HG03060 (cell line): Measurements from ENCODE around the gene ADRA1B.

ENCODE experiments used
- ATAC-seq: cut with Tn5 transposase; IDR thresholded peaks from one replicate; pipeline ENCODE4 v1.9.1; 2021; ENCODE audit warnings: low read depth, moderate number of reproducible peaks; ENCODE audit not compliant: unreplicated experiment

ADRA1B gene

DNA sequence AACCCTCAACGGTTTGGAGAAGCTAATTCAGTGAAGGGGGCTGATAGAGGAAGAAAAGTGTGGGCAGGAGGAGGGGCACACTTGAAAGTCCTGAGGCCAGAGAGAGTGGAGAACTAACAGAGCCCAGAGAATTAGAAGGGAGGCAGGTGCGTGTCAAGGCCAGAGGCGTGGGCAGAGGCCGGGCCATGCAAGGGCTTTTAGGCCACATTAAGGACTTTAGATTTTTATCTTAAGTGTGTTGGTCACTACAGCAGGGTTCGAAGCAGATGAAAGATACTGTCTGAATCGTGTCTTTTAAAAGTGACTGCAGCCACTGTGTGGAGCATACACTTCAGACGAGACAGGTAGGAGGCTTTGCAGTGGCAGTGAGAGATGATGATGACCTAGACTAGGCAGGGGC lies 6.7 kb downstream of the ADRA1B start:
- no peak for ATAC-seq

DNA sequence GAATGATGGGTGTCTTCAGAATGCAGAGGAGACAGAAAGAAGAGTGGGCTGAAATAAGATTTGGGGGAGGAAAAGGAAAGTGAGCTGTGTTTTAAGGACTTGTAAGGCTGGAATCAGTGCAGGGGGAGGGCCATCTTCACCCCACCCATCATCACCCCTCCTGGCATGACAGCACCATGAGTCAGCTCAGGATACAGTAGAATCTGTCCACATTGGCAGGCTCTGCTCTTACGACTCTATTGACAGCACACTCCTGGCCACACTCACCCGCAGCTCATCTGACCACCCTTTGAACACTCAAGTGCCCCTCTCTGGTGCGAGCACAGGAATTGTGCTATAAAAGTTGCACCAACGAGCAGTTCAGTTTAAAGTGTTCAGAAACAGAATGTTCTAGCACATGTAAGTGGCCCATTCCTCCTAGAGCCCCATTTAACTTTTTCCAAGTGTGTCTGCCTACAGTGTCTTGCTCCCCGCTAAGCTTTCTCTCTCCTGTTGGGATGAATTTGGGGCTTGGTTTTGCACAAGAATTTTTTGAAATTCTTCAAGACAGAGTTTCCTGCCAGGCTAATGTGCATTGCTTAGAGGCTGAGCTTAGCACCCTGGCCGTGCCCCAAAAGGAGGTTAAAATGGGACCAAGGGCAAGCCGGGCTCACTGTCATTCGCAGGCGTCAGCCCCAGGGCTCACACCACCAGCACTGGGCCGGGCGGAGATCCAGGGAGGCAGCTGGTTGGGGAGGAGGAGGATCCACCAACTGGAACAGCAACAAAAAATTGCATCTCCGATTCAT lies 12.0 kb downstream of the ADRA1B start:
- ATAC-seq, result no peak

DNA sequence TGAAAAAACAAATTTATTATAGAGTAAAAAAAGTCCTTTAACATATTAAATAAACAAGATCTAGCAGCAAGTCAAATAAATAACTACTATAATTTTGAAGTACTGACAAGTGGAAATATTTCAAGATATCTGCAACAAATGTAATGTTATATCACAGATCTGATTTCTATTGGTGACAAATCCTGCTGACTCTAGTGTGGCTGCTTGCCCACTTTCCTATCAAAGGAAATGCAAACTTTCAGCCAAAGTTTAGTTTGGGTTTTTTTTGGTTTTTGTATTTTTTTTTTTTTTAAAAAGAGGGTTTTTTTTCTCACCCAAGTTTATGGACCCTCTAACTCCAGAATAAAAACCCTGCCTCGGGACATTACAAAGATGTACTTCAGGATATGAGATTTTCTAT lies 12.9 kb downstream of the ADRA1B start:
- ATAC-seq, result no peak

DNA sequence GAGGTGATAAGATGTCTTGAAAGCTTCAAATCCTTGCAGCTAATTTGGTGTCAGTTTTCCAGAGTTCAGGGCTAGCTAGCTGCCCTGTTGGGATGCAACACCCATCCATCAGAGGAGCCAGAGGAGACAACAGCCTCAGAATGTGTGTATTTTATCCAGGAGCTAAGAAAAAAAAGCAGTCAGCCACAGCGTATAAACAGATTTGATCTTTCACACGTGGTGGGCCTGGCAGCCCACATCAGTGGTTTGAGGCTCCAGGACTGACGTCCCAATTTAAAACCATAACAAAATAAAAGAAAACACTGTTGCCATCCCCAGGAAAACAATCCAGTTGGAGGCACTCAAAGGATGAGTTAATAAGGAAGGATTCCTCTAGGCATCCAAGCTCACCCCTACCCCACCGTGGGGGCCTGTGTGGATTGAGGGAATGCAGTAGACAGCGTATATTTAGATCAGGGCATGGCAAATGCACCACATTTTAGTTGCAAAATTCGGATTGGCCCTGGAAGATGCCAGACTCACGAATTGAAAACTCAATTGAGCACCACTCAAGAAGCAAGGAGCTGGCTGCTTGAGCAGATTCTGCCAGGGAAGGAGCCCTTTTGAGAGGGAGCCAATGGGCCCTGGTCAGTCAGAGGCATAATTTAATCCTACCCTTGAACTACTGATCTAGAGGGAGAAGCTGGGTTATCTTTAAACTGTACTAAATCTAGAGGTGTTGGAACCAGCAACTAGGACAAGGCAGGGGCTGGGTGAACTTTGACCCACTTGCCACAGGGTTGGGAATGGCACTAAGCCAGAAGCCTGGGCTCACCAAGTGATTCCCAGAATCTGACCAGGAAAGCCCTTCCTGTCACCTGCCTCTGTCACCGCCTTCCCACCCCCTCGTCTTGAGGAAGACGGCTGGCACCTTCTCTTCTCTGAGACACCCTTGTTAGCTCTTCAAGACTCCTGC lies 17.5 kb downstream of the ADRA1B start:
- no peak for ATAC-seq

DNA sequence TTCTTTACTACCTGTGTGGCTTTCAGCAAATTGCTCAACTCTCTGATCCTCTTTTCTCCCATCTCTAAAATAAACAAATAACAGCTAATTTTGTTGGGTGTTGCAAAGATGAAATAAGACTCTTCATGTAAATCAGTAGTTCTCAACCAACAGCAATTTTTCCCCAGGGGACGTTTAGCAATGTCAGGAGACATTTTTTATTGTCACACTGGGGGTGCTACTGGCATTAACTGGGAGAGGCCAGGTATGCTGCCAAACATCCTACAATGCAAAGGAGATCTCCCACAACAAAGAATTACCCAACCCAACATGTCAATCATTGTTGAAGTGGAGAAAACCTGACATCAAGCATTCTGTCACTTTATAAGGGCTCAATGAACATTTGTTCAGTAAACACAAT lies 19.7 kb downstream of the ADRA1B start:
- no peak for ATAC-seq

DNA sequence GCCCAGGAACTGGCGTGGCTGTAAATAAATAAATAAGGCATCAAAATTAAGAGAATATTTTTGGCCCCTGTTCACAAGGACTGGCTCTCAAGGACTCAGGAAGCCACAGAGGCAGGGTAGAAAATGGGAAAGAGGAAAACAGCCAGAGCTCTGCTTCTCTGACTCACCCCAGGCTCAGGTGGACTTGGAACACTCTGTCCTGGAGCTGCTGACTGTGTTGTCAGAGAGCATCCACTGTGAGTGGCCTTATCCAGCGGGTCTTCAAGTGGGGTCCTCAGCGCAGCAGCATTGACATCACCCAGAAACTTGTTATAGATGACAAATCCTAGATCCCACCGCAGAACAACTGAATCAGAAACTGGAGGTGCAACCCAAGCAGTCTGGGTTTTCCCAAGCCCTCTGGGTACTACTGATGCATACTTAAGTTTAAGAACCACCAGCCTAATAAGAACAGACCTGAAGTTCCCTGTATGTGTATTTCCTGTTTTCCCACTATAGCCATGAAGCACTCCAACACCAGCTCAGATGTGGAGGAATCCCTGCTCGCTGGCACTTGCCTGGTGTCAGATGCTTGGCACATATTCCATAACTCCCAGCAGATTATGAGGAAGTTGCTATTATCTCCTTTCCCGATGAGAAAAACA lies 20.5 kb downstream of the ADRA1B start:
- no peak for ATAC-seq

DNA sequence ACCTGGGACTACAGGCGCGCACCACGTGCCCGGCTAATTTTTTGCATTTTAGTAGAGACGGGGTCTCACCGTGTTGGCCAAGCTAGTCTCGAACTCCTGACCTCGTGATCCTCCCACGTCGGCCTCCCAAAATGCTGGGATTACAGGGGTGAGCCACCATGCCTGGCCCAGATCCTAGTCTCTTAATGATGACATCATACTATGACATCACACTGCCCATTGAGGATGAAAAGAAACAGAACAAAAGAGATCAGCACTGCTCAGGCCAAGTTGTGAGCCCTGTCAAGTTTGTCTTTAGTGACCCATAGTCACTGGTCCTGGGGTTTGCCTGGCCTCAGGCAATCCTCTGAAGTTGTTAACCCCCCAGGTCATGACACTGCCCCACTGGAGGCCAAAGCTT lies 21.3 kb downstream of the ADRA1B start:
- no peak for ATAC-seq

DNA sequence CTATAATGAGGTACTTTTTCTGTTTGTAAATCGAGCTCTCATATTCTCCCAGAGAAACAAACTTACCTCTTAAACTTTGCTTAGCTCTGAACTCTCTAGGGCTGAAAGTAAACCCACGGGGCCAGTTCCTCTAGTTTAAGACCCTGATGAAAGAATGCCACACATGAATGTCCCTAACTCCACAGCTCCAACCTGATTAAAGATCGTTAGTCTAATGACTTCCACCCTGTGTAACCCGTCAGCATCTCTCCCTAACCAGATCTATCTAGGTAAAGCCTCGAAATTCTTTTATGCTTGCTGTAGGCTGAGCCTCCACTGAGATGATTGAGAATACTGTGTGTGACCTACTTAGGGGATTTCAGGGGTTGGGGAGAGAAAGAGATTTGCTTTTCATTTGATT lies 27.0 kb downstream of the ADRA1B start:
- ATAC-seq, result no peak

DNA sequence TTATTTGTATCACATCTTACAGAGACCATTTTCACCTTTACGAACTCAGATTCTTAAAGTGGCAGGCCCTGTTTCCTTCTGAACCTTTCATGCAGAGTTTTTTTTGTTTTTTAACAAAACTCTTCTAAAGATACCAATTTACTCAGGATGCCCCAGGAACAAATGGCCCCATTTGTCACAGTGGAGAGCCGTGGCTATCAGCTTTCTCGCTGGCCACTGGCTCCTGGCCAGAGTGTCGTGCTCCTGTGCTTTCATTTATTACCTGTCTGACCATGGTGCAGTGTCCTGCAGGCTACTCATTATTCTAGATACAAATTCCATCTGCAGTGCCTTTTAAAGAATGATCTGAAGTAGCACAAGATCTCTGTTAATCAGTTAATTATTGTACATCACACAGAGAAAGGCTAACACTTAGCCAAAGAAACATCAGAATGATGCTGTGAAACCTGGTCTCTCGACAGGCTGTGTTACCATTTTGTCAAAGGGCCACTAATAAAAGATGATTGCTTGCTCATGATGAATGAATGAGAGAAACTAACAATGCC lies 27.8 kb downstream of the ADRA1B start:
- ATAC-seq, result no peak

DNA sequence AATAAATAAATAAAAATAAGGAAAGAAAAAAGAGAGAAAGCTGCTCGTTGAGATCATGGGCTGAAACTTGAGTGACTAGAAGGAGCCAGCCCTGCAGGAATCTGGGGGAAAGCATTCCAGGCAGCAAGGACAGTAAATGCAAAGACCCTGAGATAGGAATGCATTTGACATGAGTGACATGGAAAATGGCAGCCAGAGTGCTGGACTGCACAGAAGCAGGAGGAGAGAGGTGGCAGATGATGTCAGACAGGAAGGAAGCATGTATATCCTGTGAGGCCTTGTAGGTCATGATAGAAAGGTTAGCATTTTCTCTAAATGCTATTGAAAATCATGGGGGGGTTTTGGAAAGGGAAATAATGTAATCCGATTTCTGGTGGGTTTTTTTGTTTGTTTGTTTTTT lies 29.1 kb downstream of the ADRA1B start:
- no peak for ATAC-seq

DNA sequence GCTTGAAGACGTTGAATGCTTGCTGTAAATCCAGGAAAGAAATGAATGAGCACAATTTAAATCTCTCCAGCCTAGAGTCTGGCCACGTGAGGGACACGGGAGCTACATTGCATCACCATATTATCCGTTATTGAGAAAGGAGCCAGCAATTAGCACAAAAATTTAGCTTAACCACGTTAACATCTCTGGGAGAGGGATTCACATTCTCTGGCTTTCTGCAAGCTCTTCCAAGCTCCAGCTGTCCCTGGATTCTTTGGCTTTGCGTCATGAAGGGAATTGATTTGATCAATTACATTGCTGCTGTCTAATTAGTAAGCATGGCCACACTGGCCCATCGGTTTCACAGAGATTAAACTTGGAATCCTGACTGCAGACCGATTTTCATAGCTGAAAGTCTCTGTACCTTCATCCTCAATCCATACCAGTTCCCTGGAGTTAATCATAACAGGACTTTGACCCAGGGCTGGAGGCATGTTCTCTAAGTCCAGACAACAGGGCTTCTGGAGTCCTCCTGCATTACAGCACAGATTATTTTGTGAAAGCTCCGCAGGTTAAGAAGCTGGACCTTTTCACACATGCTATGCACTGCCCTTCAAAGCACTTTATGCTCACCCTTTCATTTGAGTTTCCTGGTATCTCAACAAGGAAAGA lies 31.6 kb downstream of the ADRA1B start:
- ATAC-seq, result no peak

DNA sequence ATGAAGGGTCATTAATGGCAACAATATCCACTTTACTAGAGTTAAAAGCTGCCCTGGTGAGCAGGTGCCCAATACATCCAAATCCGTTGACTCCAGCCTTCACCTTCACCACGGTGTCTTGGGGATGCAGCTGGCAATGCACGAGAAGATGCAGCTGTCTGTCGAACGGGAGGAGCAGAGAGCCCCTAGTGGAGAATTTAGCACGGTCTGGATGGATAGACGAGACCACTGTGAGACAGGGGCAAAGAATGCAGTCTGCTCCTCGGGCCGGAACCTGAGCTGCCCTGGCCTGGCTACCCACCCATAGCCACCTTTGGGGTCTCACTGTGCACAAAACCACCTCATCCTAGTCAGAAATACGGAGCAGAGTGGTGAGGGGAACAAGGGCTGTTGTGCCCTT lies 35.1 kb downstream of the ADRA1B start:
- ATAC-seq, result no peak

DNA sequence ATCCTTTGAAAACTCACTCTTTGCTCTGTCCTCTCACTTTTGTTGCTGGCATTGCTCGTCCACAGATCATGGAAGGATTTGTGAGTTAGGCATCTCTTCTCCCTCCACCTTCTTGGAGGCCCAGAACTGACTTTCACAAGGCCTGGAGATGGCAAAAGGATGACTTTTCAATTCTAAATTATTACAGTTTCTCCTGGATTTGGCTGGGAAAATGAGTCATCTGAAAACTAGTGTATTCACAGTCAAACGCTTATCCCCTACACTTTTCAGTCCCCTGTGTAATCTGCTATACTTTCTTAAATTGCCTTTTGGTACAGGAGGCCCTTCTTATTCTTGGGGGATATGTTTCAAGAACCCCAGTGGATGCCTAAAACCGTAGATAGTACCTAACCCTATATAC lies 35.6 kb downstream of the ADRA1B start:
- no peak for ATAC-seq

DNA sequence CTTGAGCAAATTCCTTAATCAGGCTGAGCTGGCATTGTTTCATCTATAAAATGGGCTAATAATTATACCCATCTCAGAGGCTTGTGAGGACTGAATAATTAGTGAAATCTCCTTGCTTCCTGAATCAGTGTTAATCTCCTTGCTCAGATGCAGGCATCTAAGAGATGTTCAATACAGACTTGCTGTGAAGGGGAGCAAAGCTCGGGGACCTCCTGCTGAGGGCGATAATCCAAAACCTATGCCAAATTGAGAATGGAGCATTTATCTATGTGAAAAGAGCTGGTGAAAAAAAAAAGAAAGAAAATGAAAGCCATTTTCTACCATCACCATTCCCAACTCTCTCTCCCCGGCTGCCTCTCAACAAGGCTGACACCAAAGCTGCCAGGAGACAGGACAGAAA lies 37.3 kb downstream of the ADRA1B start:
- no peak for ATAC-seq

DNA sequence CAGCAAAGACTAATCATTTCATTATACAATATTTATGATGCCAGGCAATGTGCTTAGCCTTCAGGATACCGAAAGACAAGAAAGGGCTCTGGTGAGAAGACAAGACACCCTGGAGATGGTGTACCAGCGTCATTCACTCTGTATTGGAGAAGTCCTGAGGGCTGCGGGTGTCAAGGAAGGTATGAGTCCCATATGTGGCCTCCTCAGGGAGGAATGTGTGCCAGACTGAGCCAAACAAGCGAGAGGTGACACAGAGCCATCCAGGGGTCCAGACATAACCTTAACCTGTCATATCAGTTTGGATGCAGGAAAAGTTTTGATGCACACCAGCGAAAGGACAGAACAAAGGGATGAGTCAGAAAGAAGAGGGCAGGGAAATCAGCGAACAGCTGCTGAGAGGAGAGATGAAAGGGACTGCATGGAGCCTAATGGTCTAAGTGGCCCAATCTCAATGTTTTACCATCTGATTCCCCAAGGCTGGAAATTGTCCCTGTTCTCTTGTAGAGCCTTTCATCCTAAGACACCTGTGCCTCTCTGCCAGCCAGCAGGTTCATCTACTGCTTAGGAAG lies 38.9 kb downstream of the ADRA1B start:
- ATAC-seq, result no peak

DNA sequence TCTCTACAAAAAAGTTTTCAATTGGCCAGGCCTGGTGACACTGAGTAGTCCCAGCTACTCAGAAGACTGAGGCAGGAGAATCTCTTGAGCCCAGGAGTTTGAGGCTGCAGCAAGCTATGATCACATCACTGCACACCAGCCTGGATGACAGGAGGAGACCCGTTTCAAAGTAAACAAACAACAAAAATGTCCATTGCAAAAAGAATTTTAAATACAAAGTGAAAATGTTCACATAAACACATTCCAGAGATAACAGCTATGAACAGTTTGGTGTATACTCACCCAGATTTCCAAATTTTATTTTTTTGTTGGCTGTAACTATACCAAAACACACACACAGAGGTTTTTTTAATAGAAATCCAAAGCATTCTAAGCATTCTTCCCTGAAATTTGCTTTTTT lies 39.8 kb downstream of the ADRA1B start:
- ATAC-seq, result no peak

DNA sequence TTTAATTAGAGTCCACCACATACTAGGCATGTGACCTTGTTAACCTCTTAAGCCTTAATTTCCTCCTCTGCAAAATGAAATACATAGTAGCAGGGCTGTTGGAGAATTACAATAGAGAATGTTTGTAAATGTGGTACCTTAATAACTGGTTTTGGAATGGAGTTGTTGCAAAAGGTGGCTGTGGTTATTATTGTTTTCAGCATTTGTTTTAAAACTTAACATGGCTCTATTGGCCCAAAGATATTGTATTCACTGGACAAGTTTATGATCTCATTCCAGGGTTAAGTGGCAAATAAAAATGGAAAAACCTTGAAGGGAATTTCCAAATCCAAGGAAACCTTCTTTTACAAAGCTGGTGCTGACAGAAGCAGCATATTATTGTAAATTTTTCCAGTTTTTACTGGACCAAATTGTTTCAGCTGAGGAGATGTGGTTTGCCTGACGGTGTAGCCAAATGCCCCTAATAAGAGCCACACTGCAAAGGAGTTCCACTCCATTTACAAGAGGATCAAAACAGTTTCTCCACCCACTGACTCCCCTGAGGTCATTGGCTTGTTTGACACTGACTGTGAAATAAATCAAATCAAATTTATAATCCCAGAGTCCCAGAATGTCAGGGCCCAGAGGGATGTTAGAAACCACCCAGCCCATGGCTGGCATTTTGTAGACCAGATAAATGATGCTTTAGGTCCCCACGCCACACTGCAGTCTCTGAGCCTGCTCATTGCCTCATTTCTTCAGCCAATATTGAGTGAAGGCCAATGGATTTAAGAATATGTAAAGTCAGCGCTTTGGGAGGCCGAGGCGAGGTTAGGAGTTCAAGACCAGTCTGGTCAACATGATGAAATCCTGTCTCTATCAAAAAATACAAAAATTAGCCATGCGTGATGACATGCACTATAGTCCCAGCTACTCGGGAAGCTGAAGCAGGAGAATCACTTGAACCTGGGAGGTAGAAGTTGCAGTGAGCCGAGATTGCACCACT lies 45.2 kb downstream of the ADRA1B start:
- ATAC-seq, result no peak

DNA sequence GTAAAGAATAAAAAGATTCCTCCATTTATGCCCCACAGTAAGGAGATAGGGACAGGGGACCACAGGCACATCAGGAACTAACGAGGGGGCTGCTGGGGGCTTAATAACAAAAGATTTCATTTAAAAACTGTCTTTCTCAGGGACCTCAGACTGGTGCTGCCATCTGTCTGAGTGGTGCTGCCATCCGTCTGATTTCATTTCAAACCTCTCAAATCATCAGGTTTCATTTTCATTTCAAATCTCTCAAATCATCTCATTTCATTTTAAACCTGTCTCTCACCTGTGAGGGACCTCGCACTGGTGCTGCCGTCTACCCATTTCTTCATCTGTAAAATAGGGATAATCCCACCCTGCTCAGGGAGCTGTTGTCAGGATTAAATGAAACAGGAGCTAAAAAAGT lies 45.9 kb downstream of the ADRA1B start:
- no peak for ATAC-seq

DNA sequence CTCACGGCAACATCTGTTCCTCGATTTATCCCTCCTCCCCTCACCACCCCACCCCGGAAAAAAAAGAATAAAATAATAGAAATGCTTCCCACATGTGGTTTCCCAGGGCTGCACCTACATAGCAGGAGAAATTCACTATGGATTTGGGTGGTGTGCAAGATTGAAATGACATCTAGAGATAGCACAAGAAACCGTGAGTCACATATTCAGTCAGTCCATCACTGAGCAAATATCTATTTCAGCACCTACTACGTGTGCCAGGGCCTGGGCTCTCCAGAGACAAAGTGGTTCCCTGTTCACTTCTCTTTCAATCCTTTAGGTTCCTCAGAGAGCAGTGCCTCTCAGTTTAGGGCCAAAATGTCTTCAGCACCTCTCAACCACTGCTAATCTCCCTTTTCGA lies 47.7 kb downstream of the ADRA1B start:
- ATAC-seq, result no peak
